ENCODE data around the gene ACAA2.

ACAA2 gene, protein sequence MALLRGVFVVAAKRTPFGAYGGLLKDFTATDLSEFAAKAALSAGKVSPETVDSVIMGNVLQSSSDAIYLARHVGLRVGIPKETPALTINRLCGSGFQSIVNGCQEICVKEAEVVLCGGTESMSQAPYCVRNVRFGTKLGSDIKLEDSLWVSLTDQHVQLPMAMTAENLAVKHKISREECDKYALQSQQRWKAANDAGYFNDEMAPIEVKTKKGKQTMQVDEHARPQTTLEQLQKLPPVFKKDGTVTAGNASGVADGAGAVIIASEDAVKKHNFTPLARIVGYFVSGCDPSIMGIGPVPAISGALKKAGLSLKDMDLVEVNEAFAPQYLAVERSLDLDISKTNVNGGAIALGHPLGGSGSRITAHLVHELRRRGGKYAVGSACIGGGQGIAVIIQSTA

DNA sequence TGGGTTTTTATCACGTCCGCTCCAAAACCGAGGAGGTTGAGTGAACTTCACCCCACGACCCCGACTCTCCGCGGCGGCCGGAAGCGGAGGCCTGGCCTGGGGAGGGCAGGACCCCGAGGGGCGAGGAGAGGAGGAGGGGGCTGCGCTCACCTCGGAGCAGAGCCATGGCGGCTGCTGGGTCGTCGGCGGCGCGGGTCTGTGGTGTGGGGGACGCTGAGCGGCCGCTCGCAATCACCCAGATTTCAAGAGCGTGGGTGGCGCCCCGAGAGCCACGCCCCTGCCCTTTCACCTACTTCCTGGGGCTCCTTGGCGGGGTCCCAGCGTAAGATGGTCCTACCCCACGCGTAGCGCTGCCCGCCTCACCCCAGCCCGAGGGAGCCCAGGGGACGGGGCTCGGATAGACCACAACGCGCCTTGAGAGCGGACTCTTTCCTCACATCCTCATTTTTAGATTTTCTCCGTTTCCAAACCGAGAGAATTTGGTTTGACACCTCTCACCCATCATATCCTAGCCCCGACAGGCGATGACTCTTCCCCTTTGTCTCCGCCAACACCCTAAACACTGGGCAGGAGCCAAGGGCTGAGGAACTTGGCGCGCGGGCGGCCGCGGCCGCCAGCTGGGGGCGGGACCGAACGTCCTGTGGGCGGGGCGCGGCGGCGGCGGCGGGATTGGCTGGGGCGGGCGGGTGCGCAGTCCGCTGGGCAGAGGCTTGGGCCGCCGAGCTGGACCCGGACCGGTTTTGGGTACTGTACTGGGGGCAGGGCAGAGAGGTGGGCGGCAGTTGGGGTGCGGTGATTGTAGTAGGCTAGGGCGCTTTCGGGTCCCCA is at the start of gene ACAA2:
ACAA2 (minus strand) TSS at position 215 of the 828 bp plus-strand sequence; CDS start at position 166, 49 bp downstream.
- peak; percentile 48 for DNase-seq

GRCh38 chr18:49862656-49863385 is 49.5 kb upstream of the ACAA2 start:
- DNase-seq, result no peak

DNA sequence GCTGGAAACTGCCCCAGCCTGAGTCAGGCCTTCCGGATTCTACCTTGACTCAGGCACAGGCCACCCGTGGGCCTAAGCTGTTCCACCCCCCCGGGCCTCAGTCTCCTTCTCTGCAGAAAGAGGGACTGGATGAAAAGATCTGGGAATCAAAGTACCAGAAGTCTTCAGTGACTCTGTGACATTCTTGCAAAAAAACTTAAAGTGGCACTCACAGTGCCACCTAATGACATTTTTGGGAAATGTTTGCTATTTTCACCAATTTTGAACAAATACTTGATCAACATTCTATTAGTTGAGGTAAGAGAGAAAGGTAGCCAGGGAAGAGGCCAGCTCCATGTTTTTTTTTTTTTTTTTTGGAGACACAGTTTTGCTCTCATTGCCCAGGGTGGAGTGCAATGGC is 48.3 kb upstream of the ACAA2 start:
- no peak for DNase-seq

DNA sequence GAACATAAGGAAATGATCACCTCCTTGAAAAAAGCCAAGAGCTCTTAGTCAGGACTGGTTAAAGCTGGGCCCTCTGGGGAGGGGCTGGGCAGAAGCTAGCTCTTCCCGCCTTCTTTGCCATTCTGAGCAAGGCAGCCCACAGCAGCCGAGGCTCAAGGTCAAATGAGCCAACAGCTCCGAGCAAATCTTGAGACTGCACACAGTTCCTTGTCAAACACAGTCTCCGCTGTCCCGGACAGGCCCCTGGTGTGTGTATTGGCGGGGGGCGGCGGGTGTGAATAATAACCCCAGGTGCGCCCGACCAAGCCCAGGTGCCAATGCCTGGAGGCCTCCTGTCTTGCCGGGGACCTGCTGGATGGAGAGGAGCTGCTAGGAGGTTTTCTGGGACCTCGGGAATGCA is 46.4 kb upstream of the ACAA2 start:
- DNase-seq, result no peak

GRCh38 chr18:49859021-49859359 is 45.7 kb upstream of the ACAA2 start:
- no peak for DNase-seq

- DNase-seq, result peak; percentile 2
Observed at GRCh38 chr18:49858309-49859020, 45.1 kb upstream of the ACAA2 start.

DNA sequence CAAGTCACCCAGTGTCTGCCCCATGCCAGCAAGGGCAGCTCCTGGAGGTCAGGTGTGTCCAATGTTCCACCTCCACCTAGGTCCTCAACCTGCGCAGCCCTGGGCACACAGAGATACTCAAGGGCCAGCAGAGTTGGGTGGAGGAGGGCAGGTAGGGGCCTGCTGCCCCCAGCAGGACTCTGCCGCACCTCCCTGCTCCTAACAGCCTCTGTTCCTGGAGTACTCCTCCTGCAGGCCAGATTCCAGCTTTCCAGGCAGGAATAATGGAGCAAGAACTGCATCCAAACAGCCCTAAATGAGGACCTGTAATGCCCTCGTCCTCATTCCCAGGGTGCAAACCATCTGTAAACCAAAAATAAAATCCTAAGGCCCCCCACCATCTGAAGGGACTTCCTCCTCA is 44.4 kb upstream of the ACAA2 start:
- no peak for DNase-seq

GRCh38 chr18:49856496-49856895 is 43.2 kb upstream of the ACAA2 start:
- no peak for DNase-seq

DNA sequence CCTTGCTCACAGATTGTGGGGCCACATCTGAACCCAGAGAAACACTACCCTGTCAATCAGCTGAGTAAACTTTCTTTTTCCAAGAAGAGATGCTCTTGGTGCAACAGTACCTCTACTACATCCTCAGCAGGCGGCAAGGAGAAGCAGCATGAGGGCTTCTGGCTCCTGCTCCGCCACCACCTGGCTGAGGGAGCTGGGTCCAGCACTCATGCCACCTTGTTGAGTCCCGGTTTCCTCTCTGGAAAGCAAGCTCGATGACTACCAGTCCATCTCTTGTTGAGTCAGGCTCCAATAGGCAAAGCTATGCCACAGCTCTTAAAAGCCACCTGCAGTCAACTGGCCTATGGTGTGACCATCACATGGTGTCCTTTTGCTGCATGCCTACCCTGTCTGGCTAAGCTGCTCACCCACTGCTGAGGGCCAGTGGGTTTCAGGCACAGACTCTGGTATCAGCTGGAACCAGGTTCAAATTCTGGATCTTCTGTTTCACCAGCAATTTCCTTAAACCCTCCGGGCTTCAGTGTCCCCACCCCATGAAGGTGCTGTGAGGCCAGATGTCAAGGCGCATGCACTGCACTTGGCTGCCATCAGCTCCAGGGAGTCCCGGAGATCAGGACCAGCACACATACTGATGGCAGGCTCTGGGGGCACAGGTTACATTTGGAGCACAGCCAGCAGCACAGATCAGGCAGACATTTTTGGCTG is 42.5 kb upstream of the ACAA2 start:
- no peak for DNase-seq

DNA sequence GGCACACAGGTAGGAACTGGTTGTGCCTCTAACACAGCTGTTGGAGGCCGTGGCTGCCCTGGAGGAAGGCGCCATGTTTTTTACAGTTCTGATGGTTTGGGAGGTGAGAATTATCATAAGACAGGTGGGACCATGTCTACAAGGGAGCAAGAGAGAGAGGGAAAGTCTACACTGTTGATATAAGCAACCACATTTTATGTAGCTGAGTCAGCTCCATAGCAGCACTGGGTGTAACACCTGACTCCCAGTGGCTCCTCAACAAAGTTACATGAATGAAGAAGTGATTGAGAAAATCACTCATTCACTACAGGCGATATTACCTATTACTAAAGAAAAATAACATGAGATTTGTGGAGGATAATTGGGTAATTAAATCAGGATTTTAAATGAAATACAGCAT is 41.3 kb upstream of the ACAA2 start:
- DNase-seq, result no peak

DNA sequence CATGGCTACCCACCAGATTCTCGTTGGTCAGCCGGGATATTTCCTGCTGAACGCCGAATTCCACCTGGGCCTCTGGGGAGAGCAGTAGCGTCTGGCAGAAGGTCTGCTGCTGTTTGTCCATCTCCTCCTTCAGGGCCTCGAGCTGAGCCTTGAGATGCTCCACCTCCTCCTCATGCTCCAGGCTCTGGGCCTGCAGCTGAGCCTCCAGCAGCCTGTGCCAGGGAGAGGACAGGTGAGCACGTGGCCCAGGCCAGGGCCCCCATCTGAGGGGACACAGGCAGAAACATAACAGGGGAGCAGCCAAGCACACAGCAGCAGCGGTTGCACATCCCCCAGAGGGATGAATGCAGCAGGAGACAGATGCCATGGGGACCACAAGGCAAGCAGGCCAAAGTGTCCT is 40.1 kb upstream of the ACAA2 start:
- DNase-seq, result no peak

GRCh38 chr18:49853011-49853410 is 39.7 kb upstream of the ACAA2 start:
- DNase-seq, result no peak

- no peak for DNase-seq
Observed at GRCh38 chr18:49851624-49852023, 38.3 kb upstream of the ACAA2 start.

DNA sequence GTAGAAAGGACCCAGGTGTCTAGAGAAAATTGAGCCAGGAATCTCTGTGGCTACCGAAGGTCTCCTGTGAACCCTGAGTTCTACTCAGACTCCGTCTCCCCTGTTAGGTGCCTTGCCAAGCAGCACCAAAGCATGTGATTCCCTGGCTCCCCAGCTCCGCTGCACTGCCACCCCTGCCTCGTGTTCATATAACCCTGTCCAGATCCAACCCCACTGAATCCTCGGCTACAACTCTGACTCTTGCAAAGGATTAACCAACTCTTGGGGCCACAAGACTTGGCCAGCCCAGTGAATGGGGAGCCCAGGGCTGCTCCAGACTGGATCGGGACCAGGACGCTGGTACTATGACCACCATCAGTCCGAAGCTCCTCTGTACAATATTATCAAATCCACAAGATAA is 37.3 kb upstream of the ACAA2 start:
- no peak for DNase-seq

- no peak for DNase-seq
Observed at GRCh38 chr18:49849331-49850217, 36.2 kb upstream of the ACAA2 start.

DNA sequence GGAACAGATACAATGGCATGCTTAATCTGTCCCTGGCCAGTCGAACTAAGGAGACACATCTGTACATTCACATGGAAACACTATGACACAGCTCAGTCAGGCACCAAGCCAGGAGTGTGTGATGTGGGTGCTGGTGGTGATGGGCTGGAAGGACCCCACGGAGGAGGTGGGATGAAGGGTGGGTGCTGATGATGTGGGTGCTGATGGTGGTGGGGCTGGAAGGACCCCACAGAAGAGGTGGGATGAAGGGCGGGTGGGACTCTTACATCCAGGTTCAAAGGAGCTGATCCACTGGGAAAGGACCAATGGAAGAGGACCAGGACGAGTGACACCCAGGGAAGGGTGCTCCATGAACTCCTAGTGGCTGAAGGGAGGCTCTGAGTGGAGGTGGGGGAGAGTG is 34.8 kb upstream of the ACAA2 start:
- no peak for DNase-seq

GRCh38 chr18:49847524-49847923 is 34.2 kb upstream of the ACAA2 start:
- no peak for DNase-seq

DNA sequence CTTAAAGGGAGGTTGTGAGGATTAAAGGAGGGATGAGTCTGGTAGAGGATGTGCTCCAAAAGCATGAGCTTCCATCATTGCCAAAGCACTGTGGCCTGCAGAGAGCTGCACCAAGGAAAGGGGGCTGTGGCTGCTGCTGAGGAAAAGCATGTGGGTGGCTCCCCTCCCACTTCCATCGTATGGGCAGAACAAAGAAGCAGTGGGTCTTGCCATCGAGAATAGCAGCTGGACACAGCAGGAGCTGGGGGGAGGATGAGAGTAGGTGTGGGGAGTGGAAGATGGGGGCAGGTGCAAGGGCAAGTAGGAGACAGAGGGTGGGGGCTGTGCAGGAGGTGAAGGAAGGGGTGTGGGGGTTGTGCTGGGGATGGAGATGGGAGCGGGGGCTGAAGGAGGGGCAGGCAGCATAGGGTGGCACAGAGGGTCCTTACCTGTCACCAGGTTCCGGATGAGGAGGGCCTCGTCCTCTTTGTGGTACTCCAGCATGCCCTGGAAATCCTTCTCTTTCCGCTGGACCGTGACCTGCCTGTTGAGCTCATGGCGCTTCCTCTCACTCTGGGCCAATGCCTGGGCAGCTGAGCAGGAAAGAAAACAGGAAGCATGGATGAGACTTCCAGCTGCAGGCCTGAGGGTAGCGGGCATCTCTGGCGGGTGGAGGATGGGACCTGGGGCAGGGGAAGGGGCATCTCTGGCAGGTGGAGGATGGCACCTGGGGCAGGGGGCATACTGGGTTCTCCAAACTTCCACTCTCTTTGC is 33.6 kb upstream of the ACAA2 start:
- no peak for DNase-seq

DNA sequence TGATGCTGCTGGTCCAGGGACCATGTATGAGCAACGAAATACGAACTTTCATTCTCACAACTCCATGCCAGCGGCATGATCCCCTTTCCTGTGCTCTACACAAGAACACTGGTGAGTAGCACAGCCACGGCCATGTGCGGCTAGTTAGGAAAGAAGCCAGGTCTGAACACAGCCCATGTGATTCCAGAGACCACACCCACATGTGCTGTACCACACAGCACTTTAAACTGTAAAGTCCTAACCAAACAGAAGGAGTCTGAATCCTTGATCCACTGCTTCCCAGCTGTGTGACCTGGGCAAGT is 33.0 kb upstream of the ACAA2 start:
- DNase-seq, result no peak

- no peak for DNase-seq
Observed at GRCh38 chr18:49845629-49846360, 32.5 kb upstream of the ACAA2 start.

Data from KG1 (cell line).